Psoas muscle (tissue), 8 donors: ENCODE measurements around the gene FGD4. TPM values are rescaled to one million over a fixed set of nuclear protein-coding genes. Genes with fewer than 3 reads are reported as not detected.

Experiments used
- ATAC-seq, 4 donors: fragments of 200-7000 bp; cut with Tn5 transposase; one replicate each; pipeline ENCODE4 v1.9.1; 2020; ENCODE audit warnings: moderate library complexity in 3 of 4, mild to moderate bottlenecking in 2 of 4
- DNase-seq, 2 donors: peaks; one replicate each; pipeline ENCODE4 v3.0.0-alpha.2; 2020
- H3K27ac ChIP-seq: fragments of 200-600 bp; one replicate; pipeline ENCODE4 v1.8.0; 2022
- H3K27me3 ChIP-seq, 3 donors: fragments of 200-600 bp in 1 of 3; one replicate each; pipeline versions ENCODE4 v1.6.1 to v1.8.0; 2013 to 2022; ENCODE audit warnings: low read length in 2 of 3, mild to moderate bottlenecking in 2 of 3, moderate library complexity in 1 of 3; ENCODE audit not compliant: insufficient read depth in 3 of 3
- H3K36me3 ChIP-seq, 2 donors: fragments of 200-600 bp in 1 of 2; one replicate each; pipeline versions ENCODE4 v1.6.1 to v1.8.0; 2013 to 2022; ENCODE audit warnings: low read depth in 1 of 2, mild to moderate bottlenecking in 1 of 2, moderate library complexity in 1 of 2; ENCODE audit not compliant: insufficient read depth in 1 of 2
- H3K4me1 ChIP-seq: fragments of 200-600 bp; one replicate; pipeline ENCODE4 v1.8.0; 2022
- H3K4me3 ChIP-seq: fragments of 200-600 bp; one replicate; pipeline ENCODE4 v1.8.0; 2022; ENCODE audit warnings: mild to moderate bottlenecking
- H3K9me3 ChIP-seq: fragments of 200-600 bp; one replicate; pipeline ENCODE4 v1.8.0; 2022
- CTCF ChIP-seq: fragments of 200-600 bp; IDR thresholded peaks from one replicate; pipeline ENCODE4 v1.8.0; 2022; ENCODE audit warnings: antibody characterized with exemption
- WGBS, 3 donors: extraction: QIAGEN DNeasy Blood & Tissue Kit; methylation state at CpG; one replicate each; pipeline versions ENCODE4 v1.1.6 to v1.1.7; 2013; 5-methylcytosine and 5-hydroxymethylcytosine counted together
- intact Hi-C, 2 donors: fragments of 100-400 bp; cut with DNase I; formaldehyde crosslinking; loops; one replicate each; pipeline versions ENCODE4 v1.11.0 to v1.14.2; 2022
- polyA plus RNA-seq, 3 donors: library from polyadenylated mRNA; stranded (reverse); fragments of 200-250 nt; gene quantifications; one replicate each; pipeline ENCODE4 v1.2.3, GENCODE V29; 2013
- total RNA-seq, 4 donors: library from RNA; stranded (reverse); fragmentation: NEBNext Ultra II Directional in 2 of 4; extraction: Animal tissue kit (Norgen Biotek cat#: 25700) in 2 of 4; gene quantifications; one replicate each; pipeline versions ENCODE4 v1.2.1 to v1.2.4, GENCODE V29; 2021 to 2023
- donor health status: healthy with polysubstance abuse.
- donor health status: DM: no; HTN: no; CAD: no; lungs with moderate emphysema.
- donor health status: Bipolar disorder and iron deficiency.
- donor health status: healthy.
- donor health status: DM: yes; HTN: yes; CAD: no.
- donor health status: DM: no; HTN: no; CAD: no.
- donor health status: DM: no; HTN: no; CAD: no.
- donor health status: DM: yes; HTN: yes; CAD: no.

The FGD4 gene
- total and polyA plus RNA-seq, 7 donors = 1.1 to 20.8 (median 14.9) TPM

DNA sequence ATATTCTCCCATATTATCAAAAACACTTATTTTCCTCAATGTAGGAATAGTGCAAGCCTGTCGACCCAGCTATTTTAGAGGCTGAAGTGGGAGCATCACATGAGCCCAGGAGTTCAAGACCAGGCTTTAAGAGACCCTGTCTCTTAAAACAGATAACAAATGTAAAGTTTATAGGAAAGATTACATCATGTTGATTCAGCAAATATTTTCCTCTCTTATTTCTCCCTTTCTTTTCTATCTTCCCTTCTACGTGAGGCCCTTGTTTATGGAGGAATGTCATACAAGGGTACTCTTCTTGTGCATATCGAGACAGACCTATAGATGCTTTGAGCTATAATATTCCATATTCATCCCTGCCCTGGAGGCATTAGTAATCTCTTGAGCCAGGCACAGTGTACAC lies 36.5 kb upstream of the FGD4 start:
- intact Hi-C loops = no loop called here
- TF ChIP-seq CTCF = no peak
- H3K27me3 ChIP-seq = no peaks in the 10 kb centered on the region
- DNase-seq = no peak
- no peak overlapping the region for H3K27ac ChIP-seq
- no peaks in the 10 kb centered on the region for H3K9me3 ChIP-seq
- H3K36me3 ChIP-seq = no peaks in the 10 kb centered on the region
- WGBS, 3 donors = 83 to 86% (median 84%) methylated on average over 3 of the region's 3 CpGs
- H3K4me1 ChIP-seq = no peaks in the 10 kb centered on the region
- H3K4me3 ChIP-seq = no peak overlapping the region
- no peak for ATAC-seq

DNA sequence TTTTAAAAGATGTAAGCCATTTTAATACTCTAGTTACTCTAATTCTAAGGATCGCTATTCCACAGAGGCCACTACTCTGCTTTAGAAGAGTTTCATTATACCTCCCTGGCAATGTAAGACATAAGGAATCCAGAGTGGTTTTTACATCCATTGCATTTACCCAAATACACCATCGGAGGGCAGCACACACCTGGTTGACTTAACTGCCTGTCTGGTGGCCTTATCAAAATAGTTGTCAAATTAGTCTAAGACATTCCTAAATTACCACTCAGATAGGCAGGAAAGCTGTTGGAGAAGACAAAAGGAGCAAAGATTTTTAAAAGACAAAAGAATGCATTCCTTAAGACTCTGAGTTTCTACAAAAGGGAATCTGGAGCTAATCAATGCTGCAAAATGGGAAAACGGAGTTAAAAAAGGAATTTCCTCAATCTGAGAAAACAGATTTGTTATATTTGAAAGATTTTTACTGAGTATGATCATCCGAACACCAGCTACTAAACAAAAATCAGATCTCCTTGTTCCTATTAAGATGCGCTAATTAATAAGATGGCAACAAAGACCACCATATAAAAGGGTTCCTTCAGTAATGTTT lies 33.8 kb upstream of the FGD4 start:
- Histone ChIP-seq H3K36me3 (no peaks in the 10 kb centered on the region), H3K27ac (no peak overlapping the region), H3K9me3 (no peaks in the 10 kb centered on the region), H3K27me3 (no peaks in the 10 kb centered on the region), H3K4me1 (no peaks in the 10 kb centered on the region), H3K4me3 (no peak overlapping the region)
- TF ChIP-seq CTCF = peak; percentile 72
- ATAC-seq (peak in 3 of 4 donors; percentile 66 to 85 (median 74)), DNase-seq (no peak)
- WGBS, 3 donors = 56% methylated on average over 5 of the region's 5 CpGs
- intact Hi-C loops = loop anchor here (1.0 to 5.0 kb wide), 3 partner anchors 82 to 312 kb away; partner anchors contain the start of gene DNM1L (in 1 of the 2)

- intact Hi-C loops = loop anchor here (5.0 kb wide), 2 partner anchors 81 to 311 kb away; partner anchors contain the start of gene DNM1L (in 1 of the 2)
- ATAC-seq = no peak
- WGBS, 3 donors = 79 to 95% (median 87%) methylated on average over 1 of the region's 1 CpG
- Histone ChIP-seq H3K9me3 (no peaks in the 10 kb centered on the region), H3K36me3 (no peaks in the 10 kb centered on the region), H3K27ac (no peak overlapping the region), H3K27me3 (no peaks in the 10 kb centered on the region), H3K4me1 (no peaks in the 10 kb centered on the region), H3K4me3 (no peak overlapping the region)
- no peak for DNase-seq
- TF ChIP-seq CTCF = no peak
These were observed 32.6 kb upstream of the FGD4 start for GRCh38 chr12:32366714-32367113.

- intact Hi-C loops = loop anchor here (5.0 kb wide), 2 partner anchors 80 to 310 kb away; partner anchors contain the start of gene DNM1L (in 1 of the 2)
- no peaks in the 10 kb centered on the region for H3K9me3 ChIP-seq
- 47 to 74% (median 61%) methylated on average over 4 of the region's 4 CpGs for WGBS, 3 donors
- TF ChIP-seq CTCF = no peak
- DNase-seq = no peak
- H3K36me3 ChIP-seq = no peaks in the 10 kb centered on the region
- ATAC-seq = no peak
- H3K27ac ChIP-seq = no peak overlapping the region
- H3K4me1 ChIP-seq = no peaks in the 10 kb centered on the region
- H3K4me3 ChIP-seq = no peak overlapping the region
- no peaks in the 10 kb centered on the region for H3K27me3 ChIP-seq
These were observed 32.0 kb upstream of the FGD4 start for GRCh38 chr12:32367381-32367780.

- intact Hi-C loops = loop anchor here (5.0 kb wide), 2 partner anchors 78 to 308 kb away; partner anchors contain the start of gene DNM1L (in 1 of the 2)
- Histone ChIP-seq H3K27ac (no peak overlapping the region), H3K4me1 (no peaks in the 10 kb centered on the region), H3K4me3 (no peak overlapping the region), H3K27me3 (no peaks in the 10 kb centered on the region), H3K36me3 (no peaks in the 10 kb centered on the region), H3K9me3 (no peaks in the 10 kb centered on the region)
- DNase-seq (no peak), ATAC-seq (no peak)
- TF ChIP-seq CTCF = no peak
- 44 to 62% (median 44%) methylated on average over 4 of the region's 4 CpGs for WGBS, 3 donors
These were observed 30.2 kb upstream of the FGD4 start for GRCh38 chr12:32369202-32369601.
